Ectodermal cell (in vitro differentiated cells): ENCODE measurements around the gene VAV2.

ENCODE experiments used
- H3K27ac ChIP-seq: 2 replicates; pipeline ENCODE4 v1.7.0; 2013; ENCODE audit warnings: mild to moderate bottlenecking, low read depth, low read length; ENCODE audit not compliant: insufficient read depth, poor library complexity, severe bottlenecking
- H3K27me3 ChIP-seq: 2 replicates; pipeline ENCODE4 v1.7.0; 2013; ENCODE audit warnings: mild to moderate bottlenecking, low read length; ENCODE audit not compliant: insufficient read depth, control insufficient read depth, poor library complexity, severe bottlenecking
- H3K36me3 ChIP-seq: one replicate; pipeline ENCODE4 v1.7.0; 2013; ENCODE audit warnings: low read length; ENCODE audit not compliant: control insufficient read depth, insufficient read depth
- H3K4me1 ChIP-seq: one replicate; pipeline ENCODE4 v1.7.0; 2013; ENCODE audit warnings: low read length; ENCODE audit not compliant: control insufficient read depth, insufficient read depth
- H3K4me3 ChIP-seq: 2 replicates; pipeline ENCODE4 v1.7.0; 2013; ENCODE audit warnings: low read depth, low read length, control low read depth; ENCODE audit not compliant: insufficient read depth
- H3K9me3 ChIP-seq: 2 replicates; pipeline ENCODE4 v1.7.0; 2013; ENCODE audit warnings: mild to moderate bottlenecking, low read length, moderate library complexity; ENCODE audit not compliant: control insufficient read depth
- WGBS, 2 experiments: methylation state at CpG; one replicate each; pipeline ENCODE4 v1.1.7; 2013; ENCODE audit warnings: missing lambda C conversion rate in 2 of 2; 5-methylcytosine and 5-hydroxymethylcytosine counted together

Gene VAV2

GRCh38 chr9:133933426-133934026 is 58.6 kb downstream of the VAV2 start:
- peaks cover 2% of the 10 kb centered on the region for H3K36me3 ChIP-seq

GRCh38 chr9:133932633-133933032 is 59.5 kb downstream of the VAV2 start:
- Histone ChIP-seq H3K27me3 (no peaks in the 10 kb centered on the region), H3K27ac (no peak overlapping the region), H3K9me3 (no peaks in the 10 kb centered on the region), H3K4me1 (peaks cover 18% of the 10 kb centered on the region), H3K36me3 (peaks cover 2% of the 10 kb centered on the region), H3K4me3 (no peak overlapping the region)
- WGBS, 2 experiments, result 80 to 83% methylated on average over 8 of the region's 9 CpGs

More at GRCh38 chr9:133933426-133934026, 58.6 kb downstream of the VAV2 start:
- Histone ChIP-seq H3K27ac (no peak overlapping the region), H3K4me3 (no peak overlapping the region), H3K4me1 (peaks cover 19% of the 10 kb centered on the region), H3K27me3 (no peaks in the 10 kb centered on the region), H3K9me3 (no peaks in the 10 kb centered on the region)
- WGBS, 2 experiments, result 77 to 79% methylated on average over 6 of the region's 6 CpGs

GRCh38 chr9:133932181-133932580 is 59.9 kb downstream of the VAV2 start:
- no peak overlapping the region for H3K27ac ChIP-seq
- 92 to 97% methylated on average over 15 of the region's 15 CpGs for WGBS, 2 experiments
- H3K27me3 ChIP-seq, result no peaks in the 10 kb centered on the region
- H3K36me3 ChIP-seq, result peaks cover under 1% of the 10 kb centered on the region
- peaks cover 18% of the 10 kb centered on the region for H3K4me1 ChIP-seq
- no peaks in the 10 kb centered on the region for H3K9me3 ChIP-seq
- H3K4me3 ChIP-seq, result no peak overlapping the region

- Histone ChIP-seq H3K27me3 (no peaks in the 10 kb centered on the region), H3K4me1 (peaks cover 18% of the 10 kb centered on the region), H3K4me3 (no peak overlapping the region), H3K36me3 (no peaks in the 10 kb centered on the region), H3K27ac (no peak overlapping the region), H3K9me3 (no peaks in the 10 kb centered on the region)
- WGBS, 2 experiments, result 81 to 84% methylated on average over 23 of the region's 23 CpGs
Observed at GRCh38 chr9:133930682-133931485, 61.2 kb downstream of the VAV2 start.

- Histone ChIP-seq H3K4me3 (no peak overlapping the region), H3K27ac (no peak overlapping the region), H3K9me3 (no peaks in the 10 kb centered on the region), H3K27me3 (no peaks in the 10 kb centered on the region), H3K36me3 (no peaks in the 10 kb centered on the region), H3K4me1 (peaks cover 12% of the 10 kb centered on the region)
- 73 to 74% methylated on average over 20 of the region's 20 CpGs for WGBS, 2 experiments
Observed at GRCh38 chr9:133930046-133930681, 62.0 kb downstream of the VAV2 start.

GRCh38 chr9:133929599-133929998 is 62.5 kb downstream of the VAV2 start:
- Histone ChIP-seq H3K9me3 (no peaks in the 10 kb centered on the region), H3K36me3 (no peaks in the 10 kb centered on the region), H3K4me1 (peaks cover 9% of the 10 kb centered on the region), H3K27me3 (no peaks in the 10 kb centered on the region), H3K4me3 (no peak overlapping the region), H3K27ac (no peak overlapping the region)
- WGBS, 2 experiments, result 81 to 84% methylated on average over 10 of the region's 10 CpGs

- H3K27ac ChIP-seq, result no peak overlapping the region
- 93 to 94% methylated on average over 14 of the region's 14 CpGs for WGBS, 2 experiments
- H3K27me3 ChIP-seq, result no peaks in the 10 kb centered on the region
- no peaks in the 10 kb centered on the region for H3K36me3 ChIP-seq
- H3K9me3 ChIP-seq, result no peaks in the 10 kb centered on the region
- no peak overlapping the region for H3K4me3 ChIP-seq
- peaks cover 9% of the 10 kb centered on the region for H3K4me1 ChIP-seq
Observed at GRCh38 chr9:133928248-133928764, 63.8 kb downstream of the VAV2 start.

GRCh38 chr9:133927041-133927440 is 65.1 kb downstream of the VAV2 start:
- no peak overlapping the region for H3K27ac ChIP-seq
- WGBS, 2 experiments, result 80 to 81% methylated on average over 6 of the region's 6 CpGs

GRCh38 chr9:133926165-133926856 is 65.8 kb downstream of the VAV2 start:
- Histone ChIP-seq H3K27ac (no peak overlapping the region), H3K4me3 (no peak overlapping the region), H3K36me3 (no peaks in the 10 kb centered on the region), H3K27me3 (no peaks in the 10 kb centered on the region), H3K9me3 (no peaks in the 10 kb centered on the region), H3K4me1 (peaks cover 6% of the 10 kb centered on the region)
- 90 to 93% methylated on average over 9 of the region's 9 CpGs for WGBS, 2 experiments

More at GRCh38 chr9:133927041-133927440, 65.1 kb downstream of the VAV2 start:
- Histone ChIP-seq H3K9me3 (no peaks in the 10 kb centered on the region), H3K27me3 (no peaks in the 10 kb centered on the region), H3K36me3 (no peaks in the 10 kb centered on the region), H3K4me1 (peaks cover 9% of the 10 kb centered on the region), H3K4me3 (no peak overlapping the region)
